ENCODE results near the gene SPAG16.
A peak's percentile ranks its signal among the peaks of the same experiment; 100 is the strongest.

Gene SPAG16

GRCh38 chr2:213411582-213412289 lies 127.5 kb downstream of the SPAG16 start:
- DNase-seq: no peak

GRCh38 chr2:213415093-213415492 lies 130.8 kb downstream of the SPAG16 start:
- no peak for DNase-seq

- no peak for DNase-seq
Observed at GRCh38 chr2:213416832-213417231, 132.6 kb downstream of the SPAG16 start.

- DNase-seq: no peak
Observed at GRCh38 chr2:213419980-213420379, 135.7 kb downstream of the SPAG16 start.

- no peak for DNase-seq
Observed at GRCh38 chr2:213420828-213421385, 136.6 kb downstream of the SPAG16 start.

GRCh38 chr2:213422211-213422610 lies 137.9 kb downstream of the SPAG16 start:
- no peak for DNase-seq

- DNase-seq: no peak
Observed at GRCh38 chr2:213425618-213426017, 141.4 kb downstream of the SPAG16 start.

- no peak for DNase-seq
Observed at GRCh38 chr2:213429516-213429915, 145.3 kb downstream of the SPAG16 start.

GRCh38 chr2:213443921-213444320 lies 159.7 kb downstream of the SPAG16 start:
- DNase-seq: no peak

GRCh38 chr2:213451542-213452239 lies 167.4 kb downstream of the SPAG16 start:
- no peak for DNase-seq

GRCh38 chr2:213455316-213456008 lies 171.2 kb downstream of the SPAG16 start:
- no peak for DNase-seq

GRCh38 chr2:213475433-213475832 lies 191.2 kb downstream of the SPAG16 start:
- DNase-seq: no peak

GRCh38 chr2:213476641-213477040 lies 192.4 kb downstream of the SPAG16 start:
- DNase-seq: no peak

GRCh38 chr2:213490087-213490486 lies 205.8 kb downstream of the SPAG16 start:
- no peak for DNase-seq

- DNase-seq: no peak
Observed at GRCh38 chr2:213491376-213491775, 207.1 kb downstream of the SPAG16 start.

- no peak for DNase-seq
Observed at GRCh38 chr2:213496226-213496625, 212.0 kb downstream of the SPAG16 start.

- no peak for DNase-seq
Observed at GRCh38 chr2:213500881-213501280, 216.6 kb downstream of the SPAG16 start.

- no peak for DNase-seq
Observed at GRCh38 chr2:213524164-213524563, 239.9 kb downstream of the SPAG16 start.

GRCh38 chr2:213537579-213537978 lies 253.3 kb downstream of the SPAG16 start:
- DNase-seq: no peak

GRCh38 chr2:213544940-213545339 lies 260.7 kb downstream of the SPAG16 start:
- no peak for DNase-seq

GRCh38 chr2:213545481-213545880 lies 261.2 kb downstream of the SPAG16 start:
- no peak for DNase-seq

- DNase-seq: peak; percentile 84
Observed at GRCh38 chr2:213545964-213546475, 261.8 kb downstream of the SPAG16 start.

GRCh38 chr2:213551526-213551925 lies 267.3 kb downstream of the SPAG16 start:
- no peak for DNase-seq
